Activated gamma-delta T cell treated with Interleukin-2 at 50 U/mL for 16 hours (primary cell): ENCODE measurements around the gene ATRAID.
"Not testable (repeated sequence)": the region's sequence is repeated elsewhere in the genome, so short reads cannot be mapped to it uniquely, and the experiment has no call there.

ENCODE experiments used
- DNase-seq: peaks from one replicate; pipeline ENCODE4 v3.0.0-alpha.2; 2020

Gene ATRAID

GRCh38 chr2:27194538-27195354 lies 17.1 kb upstream of the ATRAID start:
- DNase-seq = no peak

DNA sequence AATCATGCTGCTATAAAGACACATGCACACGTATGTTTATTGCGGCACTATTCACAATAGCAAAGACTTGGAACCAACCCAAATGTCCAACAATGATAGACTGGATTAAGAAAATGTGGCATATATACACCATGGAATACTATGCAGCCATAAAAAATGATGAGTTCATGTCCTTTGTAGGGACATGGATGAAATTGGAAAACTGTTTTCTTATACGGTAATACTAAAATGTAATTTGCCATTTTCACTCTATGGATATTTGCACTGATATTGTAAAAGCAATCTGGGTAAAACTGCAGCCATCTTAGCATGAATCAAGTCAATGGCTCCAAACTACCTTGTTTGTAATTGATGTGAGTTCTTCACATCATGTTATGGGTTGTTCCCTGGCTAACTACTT lies 16.0 kb upstream of the ATRAID start:
- not testable (repeated sequence) for DNase-seq

- DNase-seq = not testable (repeated sequence)
Measured at GRCh38 chr2:27198068-27198467, 13.8 kb upstream of the ATRAID start.

GRCh38 chr2:27198627-27199026 lies 13.2 kb upstream of the ATRAID start:
- no peak for DNase-seq

- DNase-seq = no peak
Measured at GRCh38 chr2:27199241-27199640, 12.6 kb upstream of the ATRAID start.

DNA sequence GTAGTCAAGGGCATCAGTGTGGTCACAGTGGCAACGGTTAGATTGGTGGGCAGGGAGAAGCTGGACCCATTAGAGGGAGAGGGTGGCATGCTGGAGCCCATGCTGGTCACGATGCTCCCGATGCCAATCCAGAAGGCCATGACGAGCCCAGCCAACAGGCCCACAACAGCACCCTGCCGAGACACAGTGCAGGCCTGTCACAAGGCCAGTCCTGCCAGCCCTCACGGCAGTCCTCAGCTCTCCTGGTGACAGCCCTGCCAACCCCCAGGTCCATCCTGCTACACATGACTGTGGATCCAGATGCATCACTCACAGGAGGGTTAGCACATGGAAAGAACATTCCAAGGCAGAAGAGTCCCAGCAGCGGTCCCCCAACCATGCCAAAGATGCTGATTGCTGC lies 10.2 kb upstream of the ATRAID start:
- DNase-seq = no peak

GRCh38 chr2:27202854-27203253 lies 9.0 kb upstream of the ATRAID start:
- no peak for DNase-seq

DNA sequence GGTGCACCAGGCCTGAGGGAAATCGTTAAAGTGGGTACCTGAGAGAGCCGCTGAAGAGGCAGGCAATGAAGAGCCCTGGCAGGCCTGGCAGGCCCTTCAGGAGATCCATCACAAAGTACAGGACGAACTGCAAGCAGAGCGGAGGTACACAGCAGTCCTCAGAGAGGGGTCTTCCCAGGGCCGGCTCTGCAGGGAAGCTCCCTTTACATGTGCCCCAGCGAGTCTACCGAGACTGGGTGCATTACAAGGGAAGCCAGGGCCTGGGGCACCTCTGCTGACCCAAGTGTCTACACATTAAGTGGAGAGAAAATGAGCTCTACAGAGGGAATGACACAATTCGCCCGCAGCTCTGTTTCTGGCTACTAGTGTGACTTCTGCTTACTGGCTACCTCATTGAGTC lies 8.1 kb upstream of the ATRAID start:
- DNase-seq = no peak

DNA sequence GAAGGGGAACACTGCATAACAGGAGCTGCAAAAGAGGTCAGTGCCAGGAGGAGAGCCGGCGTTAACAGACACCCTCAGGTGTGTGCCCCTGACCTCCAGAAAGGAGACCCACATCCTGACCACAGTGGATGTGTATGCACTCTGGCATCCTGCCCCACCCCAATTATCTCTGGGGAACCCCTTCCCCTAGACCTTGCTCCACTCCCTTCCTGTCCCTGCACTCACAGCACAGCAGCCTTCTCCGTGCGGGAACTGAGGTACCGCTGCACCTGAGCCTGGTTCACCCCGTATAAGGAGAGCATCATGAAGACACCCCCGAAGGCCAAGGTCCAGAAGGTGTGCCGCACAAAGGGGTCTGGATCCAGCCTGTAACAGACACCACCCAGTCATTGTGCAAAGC lies 7.3 kb upstream of the ATRAID start:
- no peak for DNase-seq

GRCh38 chr2:27205206-27205605 lies 6.6 kb upstream of the ATRAID start:
- no peak for DNase-seq

DNA sequence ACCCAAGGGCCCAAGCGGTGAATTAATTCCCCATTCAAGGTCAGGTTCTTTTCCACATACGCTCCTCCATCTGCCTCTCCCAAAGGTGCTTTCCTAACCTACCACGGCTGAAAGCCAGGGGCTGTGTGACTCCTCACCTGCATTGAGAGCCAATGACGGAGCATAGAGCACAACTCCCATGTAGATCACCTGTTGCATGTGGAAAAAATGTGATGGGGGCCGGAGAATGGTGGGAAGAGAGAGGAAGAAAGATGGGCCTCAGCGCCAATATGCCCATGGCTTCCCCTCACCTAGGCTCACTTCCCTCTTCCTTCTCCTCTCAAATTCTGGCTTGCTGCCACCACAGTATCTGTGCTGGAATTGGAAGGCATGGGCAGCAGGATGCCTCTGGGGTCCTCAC lies 5.5 kb upstream of the ATRAID start:
- no peak for DNase-seq

DNA sequence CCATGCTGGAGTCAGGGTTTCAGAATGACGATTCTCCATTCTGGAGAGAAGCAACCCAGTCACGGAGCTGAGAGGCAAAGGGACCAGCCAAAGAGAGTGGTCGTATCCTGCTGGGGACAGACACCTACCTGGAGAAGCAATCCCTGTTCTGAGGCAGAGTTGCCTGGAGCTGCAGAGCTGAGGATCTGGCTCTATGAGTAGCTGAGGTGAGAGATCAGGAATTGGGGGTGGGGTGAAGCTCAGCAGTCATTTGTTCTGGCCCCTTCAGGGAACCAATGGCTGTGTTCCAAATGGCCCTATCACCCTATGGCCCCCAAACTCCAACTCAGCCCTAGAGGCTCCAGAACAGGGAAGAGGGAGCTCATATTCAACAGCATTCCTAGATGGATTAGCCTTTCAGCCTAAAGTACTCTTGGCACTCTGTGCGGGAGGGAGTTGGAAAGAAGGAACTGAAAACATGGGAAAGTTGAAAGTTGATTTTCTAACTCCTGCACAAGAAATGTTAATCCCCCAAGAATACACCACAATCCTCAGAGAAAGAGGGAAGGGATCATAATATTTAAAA lies 3.3 kb upstream of the ATRAID start:
- no peak for DNase-seq

DNA sequence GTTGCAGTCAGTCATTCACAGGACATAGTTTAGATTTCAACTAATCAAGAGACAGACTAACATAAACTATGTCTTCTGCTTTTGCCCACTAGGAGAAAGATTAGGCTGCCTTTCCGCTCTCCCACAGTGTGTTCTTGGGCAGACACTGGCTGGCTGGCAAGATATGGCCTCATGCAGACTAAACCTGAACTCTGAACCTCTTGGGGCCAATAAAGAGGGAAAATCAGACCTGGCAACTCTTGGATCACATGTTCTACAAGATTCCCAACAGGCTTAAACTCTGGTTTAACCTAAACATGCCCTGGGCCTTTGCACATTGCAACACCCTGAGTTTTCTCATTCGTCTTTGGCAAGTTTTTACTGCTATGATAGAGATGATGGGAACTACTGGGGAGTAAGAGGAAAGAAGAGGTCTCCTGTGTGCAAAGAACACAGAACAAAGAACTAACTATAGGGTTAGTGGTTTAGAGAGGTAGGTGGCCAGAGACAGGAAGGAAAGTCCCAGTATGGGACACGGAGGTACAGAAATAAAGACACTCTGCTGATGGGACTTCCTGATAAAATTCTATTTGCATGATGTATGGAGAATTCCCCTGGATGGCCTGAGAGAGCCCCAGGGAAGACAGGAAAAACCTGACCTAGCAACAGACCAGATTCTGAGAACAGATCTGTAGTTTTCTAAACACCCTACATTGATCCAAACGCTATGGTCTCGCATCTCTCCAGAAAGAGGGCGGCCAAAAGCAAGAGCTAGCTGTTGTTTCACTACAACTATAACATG lies 2.0 kb upstream of the ATRAID start:
- no peak for DNase-seq

DNA sequence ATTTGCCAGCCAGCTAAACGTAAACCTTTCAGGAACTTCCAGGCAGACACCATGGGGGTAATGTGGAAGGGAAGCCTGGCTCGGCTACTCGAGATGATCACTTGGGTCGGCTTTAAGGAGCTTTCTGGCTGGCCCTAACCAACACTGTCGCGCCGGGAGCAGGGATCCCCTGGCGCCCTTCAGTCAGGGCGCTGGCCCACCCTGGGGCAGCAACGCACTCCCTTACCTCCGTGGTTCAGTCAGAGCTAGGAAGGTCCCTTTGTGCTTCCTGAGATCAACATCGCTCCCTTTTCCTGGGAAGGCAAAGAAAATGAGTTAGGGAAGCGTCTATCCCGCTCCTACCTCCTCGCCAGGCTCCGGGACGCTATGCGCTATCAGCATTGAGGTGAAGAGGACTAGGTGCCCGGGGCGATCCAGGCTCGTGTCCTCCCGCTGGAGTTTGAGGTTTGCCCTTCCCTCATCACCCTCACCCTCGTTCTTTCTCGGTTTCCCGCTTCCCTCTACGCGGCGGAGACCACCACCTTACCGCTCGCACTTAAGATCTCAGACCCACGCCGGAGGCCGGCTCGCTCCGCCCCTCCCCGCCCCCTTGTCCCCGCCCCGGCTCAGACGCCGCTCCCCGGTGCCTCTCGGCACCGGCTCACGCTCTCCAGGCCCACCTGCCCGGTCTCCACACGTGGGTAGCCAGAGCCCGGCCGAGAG lies 449 bp upstream of the ATRAID start:
- no peak for DNase-seq

GRCh38 chr2:27212626-27213471 lies 1.0 kb downstream of the ATRAID start:
- peak; percentile 35 for DNase-seq

DNA sequence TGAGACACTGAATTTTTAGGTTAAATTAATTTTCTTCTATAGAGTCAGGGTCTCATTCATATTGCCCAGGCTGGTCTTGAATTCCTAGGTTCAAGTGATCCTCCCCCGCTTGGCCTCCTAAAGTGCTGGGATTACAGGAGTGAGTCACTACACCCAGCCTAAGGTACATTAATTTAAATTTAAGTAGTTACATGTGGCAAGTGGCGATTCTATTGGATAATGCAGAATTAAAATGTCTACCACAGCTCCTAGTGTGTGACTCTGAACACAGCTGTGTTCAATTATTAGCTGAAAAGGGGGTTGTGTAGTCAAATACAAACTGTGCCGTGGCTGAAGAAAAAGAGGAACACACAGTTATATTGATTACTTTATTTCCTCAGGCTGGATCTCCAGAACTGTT lies 3.1 kb downstream of the ATRAID start:
- DNase-seq = no peak

- no peak for DNase-seq
Measured at GRCh38 chr2:27216416-27217137, 4.7 kb downstream of the ATRAID start.

GRCh38 chr2:27217173-27218121 lies 5.6 kb downstream of the ATRAID start, which contains the start of gene CAD:
CAD (plus strand) TSS chr2:27217369; CDS start chr2:27217552, 183 bp downstream.
- peak; percentile 82 for DNase-seq

DNA sequence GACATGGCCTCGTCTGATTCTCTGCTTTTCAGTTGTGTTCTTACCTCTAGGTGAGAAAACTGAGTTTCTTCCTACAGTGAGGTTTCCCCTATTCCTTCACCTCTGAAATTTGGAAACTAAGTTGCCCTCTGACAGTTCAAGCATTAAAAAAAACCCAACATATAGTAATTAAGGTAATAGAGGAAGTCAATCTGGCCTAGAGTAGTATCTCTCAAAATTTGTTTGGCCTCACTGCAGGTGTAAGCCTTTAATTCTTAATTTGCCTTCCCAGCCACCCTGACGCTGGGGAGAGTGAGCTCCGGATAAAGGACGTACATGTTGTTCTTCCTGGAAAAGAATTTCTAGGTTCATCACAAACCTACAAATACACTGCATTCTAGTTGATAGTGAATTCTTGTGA lies 6.8 kb downstream of the ATRAID start:
- no peak for DNase-seq

DNA sequence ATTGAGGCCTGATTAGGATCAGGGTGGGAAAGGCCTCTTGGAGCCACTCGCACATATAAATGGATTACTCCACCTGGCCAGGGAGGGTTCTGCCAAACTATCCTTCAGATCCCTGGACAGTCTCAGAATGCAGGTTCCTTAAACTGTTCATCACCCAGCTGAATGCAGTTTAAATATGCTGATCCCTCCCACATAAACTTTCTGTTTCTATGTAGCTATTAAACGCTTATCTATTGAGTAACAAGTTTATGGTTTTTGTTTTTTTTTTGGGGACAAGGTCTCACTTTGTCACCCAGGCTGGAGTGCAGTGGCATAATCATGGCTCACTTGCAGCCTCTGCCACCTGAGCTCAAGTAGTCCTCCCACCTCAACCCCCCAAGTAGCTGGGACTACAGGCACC lies 7.2 kb downstream of the ATRAID start:
- no peak for DNase-seq
